Cortex of kidney (tissue), 1 donor: ENCODE data around the gene TRIM29.
"Not testable (repeated sequence)": the region's sequence is repeated elsewhere in the genome, so short reads cannot be mapped to it uniquely, and the experiment has no call there.

ENCODE experiments used
- DNase-seq: peaks from one replicate; lab custom pipeline; 2025; lab: John Stamatoyannopoulos, UW

Gene TRIM29

DNA sequence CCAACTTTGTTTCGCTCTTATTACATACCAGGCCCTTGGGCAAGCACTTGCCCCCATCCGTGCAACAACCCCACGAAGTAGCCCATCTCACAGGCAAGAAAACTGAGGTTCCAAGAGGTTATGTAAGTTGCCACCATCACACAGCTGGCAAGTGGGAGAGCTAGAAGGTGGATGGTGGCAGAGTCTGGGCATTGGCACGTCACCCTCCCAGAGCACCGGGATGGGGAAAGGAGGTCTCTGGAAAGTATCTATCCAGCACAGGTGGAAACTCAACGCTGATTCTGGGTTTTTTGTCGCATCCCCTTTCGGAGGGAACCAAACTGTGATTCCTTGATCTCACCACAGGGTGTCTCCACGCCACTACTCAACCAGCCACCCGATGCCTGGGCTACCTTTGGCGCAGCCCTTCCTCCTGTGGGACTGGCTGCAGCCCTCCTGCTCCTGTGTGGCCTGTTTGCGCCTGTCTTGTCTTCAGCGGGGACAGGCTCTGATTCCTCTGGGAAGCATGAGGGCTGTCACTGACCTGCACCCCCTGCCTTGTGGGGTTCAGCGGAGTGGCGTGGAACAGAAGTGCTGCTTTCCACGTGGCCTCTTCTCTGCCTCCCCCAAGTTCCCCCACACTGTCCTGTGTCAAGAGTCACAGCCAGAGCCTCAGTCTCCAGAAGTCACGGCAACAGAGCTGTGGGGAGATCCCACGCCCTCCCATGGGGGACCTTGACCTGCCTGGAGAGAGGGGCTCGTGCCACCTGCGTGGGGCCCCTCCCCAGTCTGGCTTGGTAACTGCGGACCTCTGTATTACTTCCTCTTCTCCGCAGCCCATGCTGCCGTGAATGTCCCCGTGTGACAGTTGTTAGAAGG lies 34.4 kb upstream of the TRIM29 start:
- DNase-seq, result no peak

DNA sequence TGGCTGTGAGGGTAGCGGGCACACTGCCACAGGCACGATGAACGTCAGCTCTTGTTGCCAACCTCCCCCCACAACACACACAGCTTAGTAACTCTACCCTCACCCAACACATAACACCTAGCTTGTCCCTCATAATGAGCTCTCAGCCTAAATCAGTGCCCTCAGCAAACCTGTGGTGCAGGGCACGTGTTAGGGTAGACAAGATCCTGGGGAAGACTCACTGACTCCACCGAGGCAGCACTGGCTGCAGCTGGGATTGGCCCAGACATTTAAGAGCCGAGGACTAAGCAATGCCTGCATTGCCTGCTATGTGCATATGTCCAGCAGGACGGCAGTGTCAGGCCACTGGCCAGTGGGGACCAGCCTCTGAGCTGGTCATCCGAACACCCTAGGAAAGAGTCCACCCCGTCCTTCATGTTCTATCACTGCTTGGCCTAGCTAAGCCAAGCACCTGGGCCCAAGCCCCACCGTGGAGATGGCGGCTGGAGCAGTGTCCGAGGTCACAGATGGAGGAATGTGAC lies 32.9 kb upstream of the TRIM29 start:
- no peak for DNase-seq

DNA sequence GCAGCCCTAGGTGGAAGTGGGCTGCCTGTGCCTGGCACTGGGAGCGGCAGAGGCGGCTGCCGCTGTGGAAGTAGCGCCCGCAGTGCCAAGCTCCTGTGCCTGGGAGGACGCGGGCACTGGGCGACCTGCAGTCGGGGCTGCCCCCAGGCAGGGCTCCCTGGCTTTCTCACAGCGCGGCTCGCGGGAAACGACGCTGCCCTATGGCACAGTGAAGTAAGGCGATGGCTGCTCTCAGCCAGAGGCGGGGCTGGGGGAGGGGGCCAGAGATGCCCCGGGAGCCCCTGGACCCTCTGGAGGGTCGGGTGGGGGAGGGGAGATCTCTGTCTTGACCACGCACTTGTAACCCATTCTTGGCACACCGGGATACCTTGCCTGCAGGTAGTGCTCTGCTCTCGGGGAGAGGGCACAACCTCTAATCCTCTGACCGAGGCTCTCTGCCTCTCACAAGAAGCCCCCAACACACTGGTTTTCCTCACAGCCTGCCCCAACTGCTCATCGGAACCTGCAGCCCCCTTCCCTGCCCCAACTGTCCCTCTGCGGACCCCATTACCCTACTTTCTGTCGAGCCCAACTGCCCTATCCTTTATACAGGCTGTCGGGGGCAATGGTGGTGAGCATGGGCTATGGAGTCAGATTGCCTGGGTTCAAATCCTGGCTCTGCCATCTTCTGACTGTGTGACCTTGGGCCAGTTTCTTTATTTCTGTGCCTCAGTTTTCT lies 32.2 kb upstream of the TRIM29 start:
- DNase-seq, result no peak

DNA sequence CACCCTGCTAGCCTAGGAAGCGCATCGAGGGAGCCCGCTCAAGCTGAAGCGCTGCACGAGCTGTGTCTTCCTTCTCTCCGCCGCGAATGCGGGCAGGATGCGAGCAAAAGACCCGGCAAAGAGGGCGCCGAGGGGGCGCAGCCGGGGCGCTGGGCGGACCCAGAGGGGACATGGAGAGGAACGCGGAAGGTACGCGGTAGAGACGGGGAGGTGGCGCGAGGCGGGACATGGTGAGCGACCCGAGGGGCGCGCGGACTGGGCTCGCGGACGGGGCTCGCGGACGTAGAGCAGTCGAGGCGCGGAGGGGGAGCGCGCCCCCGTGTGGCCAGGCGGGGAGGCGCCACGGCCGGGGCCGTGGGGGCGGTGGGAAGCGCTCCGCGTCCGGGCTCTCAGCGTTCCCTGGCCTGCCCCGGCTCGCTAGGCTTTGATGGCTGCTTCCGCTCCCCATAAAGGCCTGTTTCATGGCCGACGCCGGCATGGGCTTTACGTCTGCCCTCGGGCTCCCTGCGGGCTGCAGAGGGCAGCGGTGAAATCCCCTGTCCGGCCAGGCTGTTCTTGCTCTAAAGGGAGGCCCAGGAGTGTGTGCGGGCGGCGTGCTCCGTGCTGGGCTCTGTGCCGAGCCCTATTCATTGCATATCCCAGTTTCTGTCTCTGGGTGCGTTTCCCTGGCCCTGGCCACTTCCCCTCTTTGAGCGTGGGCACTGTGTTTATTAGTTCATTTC lies 31.2 kb upstream of the TRIM29 start:
- no peak for DNase-seq

DNA sequence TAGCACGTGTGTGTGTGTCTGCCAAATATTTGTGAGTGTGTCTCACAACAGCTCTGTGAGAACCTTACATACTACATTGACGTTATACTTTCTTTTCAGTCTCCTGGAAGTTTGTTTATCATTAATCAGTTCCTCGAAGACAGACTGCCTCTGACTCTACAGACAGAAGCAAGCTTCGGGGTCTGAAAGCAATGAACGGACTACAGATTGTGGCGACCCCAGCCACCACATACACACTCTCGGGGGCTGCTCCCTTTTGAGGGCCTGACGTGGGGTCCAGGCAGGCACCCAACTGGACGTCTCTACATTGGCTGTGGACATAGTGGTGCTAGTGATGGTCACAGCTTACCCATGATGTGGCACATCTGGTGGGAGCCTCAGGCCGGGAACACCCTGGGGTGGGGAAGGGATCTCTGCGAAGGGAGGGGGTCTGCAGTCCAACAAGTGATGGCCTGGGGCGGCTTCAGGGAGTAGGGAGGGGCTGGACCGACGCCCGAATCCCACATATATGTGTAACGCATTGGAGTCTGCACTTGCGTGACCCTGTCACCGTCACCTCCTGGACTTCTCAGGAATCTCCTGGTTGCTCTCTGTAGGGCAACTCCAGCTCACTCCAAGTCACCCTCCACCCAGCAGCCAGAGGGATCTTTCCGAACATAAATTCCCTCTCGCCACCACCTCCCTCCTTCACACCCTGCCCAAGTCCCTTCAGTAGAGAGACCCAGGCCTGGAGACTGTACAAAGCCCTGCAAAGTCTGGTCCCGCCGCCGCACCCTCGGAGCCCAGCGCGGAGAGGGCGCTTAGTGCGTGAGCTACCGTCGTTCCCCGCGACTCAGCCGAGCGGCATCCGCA lies 30.4 kb upstream of the TRIM29 start:
- DNase-seq, result no peak

DNA sequence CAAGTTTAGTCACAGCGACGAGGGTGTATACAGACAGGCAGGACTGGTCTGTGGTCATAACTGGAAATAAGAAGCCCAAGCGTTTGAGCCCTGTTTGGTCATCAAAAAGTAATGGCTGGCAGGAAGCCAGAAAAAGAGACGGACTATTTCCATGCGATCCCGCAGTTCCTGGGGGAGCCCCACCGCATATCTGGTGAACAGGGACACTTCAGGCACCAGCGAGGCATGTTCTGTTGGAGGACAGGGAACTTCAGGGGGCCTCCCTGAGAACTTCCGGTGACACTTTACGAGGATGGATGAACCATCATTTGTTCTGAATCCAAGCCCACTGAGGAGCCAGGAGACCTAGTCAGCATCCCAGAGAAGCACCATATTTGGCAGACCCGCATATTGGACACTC lies 29.7 kb upstream of the TRIM29 start:
- DNase-seq, result no peak

DNA sequence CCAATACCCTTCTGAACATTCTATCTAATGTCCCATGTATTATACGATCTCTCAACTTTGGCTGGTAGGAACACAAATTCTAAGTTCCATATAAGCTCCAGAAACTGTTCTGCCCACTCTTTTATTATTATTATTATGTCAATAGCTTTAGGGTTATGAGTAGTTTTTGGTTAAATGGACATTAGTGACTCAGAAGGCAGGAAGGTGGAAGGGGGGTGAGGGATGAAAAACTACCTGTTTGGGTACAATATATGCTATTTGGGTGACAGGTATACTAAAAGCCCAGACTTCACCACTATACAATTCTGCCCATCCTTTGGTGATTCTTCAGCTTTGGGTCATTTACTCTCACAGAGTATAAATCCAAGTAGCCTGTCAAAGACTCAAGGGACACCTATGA lies 22.5 kb upstream of the TRIM29 start:
- no peak for DNase-seq

DNA sequence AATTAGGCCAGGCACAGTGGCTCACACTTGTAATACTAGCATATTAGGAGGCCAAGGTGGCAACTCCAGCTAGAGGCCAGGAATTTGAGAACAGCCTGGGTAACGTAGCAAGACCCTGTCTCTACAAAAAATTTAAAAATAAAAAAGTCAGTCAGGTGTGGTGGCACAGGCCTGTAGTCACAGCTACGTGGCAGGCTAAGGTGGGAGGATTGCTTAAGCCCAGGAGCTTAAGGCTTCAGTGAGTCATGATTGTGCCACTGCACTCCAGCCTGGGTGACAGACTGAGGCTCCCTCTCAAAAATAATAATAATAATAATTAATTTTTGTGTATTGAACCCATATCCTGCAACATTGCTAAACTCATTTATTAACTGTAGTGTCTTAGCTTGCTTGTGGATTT lies 15.3 kb upstream of the TRIM29 start:
- no peak for DNase-seq

DNA sequence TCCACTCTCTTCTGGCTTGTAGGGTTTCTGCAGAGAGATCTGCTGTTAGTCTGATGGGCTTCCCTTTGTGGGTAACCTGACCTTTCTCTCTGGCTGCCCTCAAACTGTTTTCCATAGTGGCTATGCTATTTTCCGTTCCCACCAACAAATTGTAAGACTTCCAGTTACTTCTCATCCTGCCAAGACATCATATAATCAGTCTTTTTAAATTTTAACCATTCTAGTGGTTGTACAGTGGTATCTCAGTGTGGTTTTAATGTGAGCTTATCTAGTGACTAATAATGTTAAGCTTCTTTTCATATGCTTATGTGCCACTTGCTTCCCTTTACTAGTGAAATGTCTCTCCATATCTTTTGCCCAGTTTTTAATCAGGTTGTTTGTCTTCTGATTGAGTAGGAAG lies 13.6 kb upstream of the TRIM29 start:
- no peak for DNase-seq

DNA sequence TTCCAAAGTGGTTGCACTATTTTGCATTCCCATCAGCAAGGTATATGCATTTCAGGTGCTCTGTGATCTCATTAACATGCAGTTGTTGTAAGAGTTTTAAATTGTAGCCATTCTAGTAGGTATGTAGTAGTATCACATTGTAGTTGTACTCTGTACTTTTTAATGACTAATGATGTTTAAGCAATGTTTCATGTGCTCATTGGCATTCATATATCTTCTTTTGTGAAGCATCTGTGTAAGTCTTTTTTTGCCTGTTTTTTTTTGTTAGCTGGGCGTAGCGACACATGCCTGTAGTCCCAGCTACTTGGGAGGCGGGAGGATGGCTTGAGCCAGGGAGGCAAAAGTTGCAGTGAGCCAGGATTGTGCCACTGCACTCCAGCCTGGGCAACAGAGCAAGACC lies 11.3 kb upstream of the TRIM29 start:
- no peak for DNase-seq

DNA sequence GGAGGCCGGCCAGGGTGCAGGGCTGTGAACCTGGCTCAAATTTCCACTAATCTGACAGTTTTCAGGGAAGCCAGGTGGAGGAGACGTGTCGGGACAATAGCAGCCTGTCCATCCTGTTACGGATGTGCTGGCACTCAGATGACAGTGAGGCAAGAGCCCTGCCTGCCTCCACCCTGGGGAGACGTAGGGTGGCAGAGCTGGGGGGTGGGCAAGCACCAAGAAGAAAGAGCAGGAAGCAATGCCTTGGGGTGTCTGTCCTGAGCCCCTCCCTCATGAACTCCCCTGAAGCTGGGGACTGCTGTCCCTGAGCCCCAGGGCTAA lies 10.0 kb upstream of the TRIM29 start:
- no peak for DNase-seq

DNA sequence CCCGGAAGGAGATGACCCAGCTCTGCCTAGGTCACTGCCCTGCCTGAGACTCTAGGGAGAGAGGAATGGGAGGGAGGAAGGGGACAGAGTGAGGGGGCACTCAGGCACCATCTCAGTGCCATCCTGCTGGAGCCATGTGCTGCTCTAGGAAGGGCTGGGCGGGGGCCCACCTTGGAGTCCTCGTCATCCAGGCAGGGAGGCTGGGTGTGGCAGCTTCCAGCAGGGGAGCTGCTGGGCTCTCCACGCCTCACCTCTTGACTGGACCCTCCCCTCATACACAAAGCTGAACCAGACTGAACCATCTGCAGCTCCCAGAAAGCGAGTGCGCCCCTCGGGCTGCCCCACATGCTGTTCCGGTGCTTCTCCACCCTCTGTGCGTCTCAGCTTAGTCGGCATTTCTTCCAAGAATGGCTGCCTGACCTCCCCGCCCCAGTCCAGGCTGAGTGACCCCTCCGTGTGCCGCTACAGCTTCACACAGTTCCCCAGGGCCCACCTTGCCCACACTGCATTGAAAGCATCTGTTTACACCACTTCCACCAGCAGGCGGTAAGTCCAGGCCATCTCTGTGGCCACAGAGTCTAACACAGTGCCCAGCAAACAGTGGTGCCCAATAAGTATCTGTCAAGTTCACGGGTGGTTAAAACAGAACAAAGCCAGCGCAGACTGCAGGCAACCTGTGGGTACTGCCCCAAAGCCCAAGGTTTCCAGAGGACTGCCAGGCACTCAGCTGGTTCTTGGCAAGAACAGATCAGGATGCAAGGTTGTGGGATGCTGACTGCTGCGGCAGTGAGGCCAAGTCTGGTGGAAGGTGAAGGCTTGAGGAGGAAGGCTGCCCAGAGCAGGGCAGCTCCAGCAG lies 9.4 kb upstream of the TRIM29 start:
- DNase-seq, result no peak

DNA sequence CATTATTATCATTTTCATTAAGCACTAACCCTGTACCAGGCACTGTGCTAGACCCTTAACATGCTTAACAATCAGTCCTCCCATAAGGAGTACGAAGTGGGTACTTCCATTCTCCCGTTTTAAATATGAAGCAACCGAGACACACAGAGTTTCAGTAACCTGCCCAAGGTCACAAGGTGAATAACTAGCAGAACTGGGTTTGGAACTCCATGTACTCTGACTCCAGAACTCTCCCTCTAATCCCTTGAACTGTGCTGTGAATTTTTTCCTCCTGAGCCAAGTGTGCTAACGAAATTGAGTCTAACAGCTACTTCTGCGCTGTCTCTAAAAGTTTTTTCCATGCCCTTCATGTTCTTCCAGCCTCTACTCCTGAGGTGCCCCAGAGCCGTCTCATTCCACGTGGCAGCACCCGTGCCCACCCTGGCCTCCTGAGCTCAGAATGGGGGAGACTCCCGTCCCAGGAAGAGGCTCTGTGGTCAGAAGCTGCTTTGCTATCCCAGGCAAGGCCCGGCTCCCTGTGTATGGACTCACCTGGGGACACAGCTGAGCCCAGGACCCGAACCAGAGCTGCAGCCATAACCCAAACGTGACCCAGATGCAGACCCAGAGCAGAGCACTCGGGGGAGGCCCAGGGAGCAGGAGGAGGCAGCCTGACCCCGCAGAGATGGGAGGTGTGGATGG lies 8.6 kb upstream of the TRIM29 start:
- no peak for DNase-seq

DNA sequence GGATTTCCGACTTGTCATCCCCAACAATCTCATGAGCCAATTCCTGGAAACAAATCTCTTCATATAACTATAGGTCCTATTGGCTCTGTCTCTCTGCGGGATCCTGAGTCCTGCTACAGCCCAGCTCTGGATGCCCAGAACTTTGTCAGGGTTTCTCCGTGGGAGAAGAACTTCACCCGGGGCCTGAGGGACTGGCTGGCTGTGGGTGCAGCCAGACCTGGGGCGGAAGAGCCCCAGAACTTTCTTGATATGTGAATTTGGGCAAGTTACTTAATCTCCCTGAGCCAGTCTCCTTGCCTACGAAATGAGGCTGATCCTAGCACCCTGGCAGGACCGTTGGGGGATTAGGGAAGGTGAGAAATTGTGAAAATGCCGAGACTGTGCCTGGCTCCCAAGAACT lies 6.6 kb upstream of the TRIM29 start:
- DNase-seq, result no peak

DNA sequence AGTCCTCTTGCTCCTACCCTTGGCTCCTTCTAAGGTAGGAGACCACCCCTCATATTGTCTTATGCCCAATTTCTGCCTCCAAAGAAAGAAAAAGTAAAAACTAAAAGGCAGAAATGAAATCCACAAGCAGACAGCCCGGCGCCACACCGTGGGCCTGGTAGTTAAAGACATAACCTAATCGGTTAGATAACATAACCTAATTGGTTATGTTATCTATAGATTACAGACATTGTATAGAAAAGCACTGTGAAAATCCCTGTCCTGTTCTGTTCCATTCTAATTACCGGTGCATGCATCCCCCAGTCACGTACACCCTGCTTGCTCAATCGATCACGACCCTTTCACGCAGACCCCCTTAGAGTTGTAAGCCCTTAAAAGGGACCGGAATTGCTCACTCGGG lies 5.6 kb upstream of the TRIM29 start:
- not testable (repeated sequence) for DNase-seq

DNA sequence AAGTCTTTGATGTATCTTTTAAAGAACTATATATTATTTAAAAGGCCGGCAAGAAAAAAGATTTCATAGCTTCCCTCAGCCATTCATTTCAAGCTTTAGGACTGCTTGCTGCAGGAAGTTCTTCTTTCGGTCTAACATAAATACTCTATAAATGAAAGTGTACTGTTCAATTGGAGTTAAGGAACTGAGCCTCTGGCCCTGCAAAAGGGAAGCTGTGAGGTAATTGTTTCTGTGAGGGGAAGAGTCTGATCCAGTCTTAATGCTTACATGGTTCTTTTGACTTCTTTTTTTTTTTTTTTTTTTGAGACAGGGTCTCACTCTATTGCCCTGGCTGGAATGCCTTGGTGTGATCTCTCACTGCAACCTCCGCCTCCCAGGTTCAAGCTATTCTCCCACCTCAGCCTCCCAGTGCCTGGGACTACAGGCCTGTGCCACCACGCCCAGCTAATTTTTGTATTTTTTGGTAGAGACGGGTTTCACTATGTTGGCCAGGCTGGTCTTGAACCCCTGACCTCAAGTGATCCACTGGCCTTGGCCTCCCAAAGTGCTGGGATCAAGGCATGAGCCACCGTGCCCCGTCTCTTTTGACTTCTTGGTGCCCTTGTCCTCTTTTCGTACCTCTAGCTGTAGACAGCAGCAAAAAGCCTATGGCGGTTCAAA lies 4.7 kb upstream of the TRIM29 start:
- DNase-seq, result no peak

DNA sequence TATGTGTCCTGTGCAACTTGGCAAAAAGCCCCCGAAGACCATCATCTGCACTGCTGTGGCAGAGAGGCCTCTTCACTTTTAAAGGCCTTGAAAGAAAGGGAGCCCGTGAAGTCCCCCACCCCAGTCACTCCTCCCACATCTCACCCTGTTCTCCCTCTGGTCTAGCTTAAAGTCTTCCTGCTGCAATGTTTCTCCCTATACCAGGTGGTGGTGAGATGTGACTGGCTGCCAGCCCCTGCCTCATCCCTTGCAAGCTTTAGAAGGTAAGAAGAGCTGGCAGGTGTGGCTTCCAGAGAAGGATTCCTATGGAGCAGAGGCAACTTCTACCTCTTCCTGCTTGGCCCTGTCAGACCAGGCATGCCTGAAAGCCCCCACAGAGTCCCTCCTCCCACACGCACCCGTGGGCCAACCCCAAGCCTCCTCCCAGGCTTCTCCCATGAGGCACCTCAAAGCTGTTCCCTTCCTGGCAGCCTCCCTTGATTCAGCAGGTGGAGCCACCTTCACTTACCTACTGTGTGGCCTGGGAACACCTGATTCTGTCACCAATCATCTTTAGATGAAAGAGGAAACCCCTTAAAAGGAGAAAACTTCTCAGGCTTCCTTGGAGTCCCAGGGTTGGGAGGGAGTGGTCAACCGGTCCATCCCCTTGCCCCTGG lies 4.0 kb upstream of the TRIM29 start:
- no peak for DNase-seq

DNA sequence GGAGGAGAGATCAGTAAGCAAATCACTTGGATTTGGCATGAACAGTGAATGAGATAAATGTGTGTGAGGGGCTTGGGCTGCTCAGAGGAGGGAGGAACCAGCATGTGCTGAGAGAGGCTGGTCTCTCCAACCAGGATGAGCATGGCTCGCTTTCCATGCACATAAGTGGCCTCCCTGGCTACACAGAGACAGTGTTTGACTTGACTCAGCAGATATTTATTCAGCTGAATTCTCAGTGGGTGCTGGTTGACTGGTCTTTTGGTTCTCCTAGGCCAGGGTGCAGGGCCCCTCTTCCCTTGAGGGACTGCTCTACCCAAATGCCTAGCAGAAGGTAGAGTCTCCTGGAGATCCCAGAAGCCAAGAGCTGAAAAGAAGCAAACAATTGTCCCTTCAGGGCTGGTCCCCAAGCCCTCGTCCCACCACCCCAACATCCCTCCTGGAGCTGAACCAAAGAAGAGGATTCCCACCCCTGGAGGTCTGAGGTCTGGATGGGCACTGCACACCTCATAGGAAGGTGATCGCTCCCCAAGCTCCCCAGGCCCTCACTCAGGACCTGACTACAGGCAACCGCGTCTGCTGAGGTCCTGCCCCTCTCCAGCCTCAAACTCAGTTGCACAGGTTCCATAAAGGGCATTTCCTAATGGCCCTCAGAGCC lies 3.3 kb upstream of the TRIM29 start:
- no peak for DNase-seq
